ENCODE results near the gene LRRC55.

LRRC55 gene

GRCh38 chr11:57191311-57192219, 9.8 kb downstream of the LRRC55 start:
- Histone ChIP-seq H3K4me1 (ENCODE audit: control insufficient read depth in 1 of 2, insufficient read depth in 2 of 2, low read length in 2 of 2) (no peaks in the 10 kb centered on the region), H2AFZ (ENCODE audit: insufficient read depth, low read length, poor library complexity) (no peak overlapping the region), H3K9ac (ENCODE audit: low read length) (peak overlapping the region; percentile 60), H4K8ac (ENCODE audit: low read depth, low read length) (no peak overlapping the region), H3K4me3 (ENCODE audit: low read depth, low read length) (no peak overlapping the region), H3K4me2 (ENCODE audit: low read length) (no peak overlapping the region), H3K79me2 (ENCODE audit: control insufficient read depth, insufficient read depth, low read length, poor library complexity) (no peaks in the 10 kb centered on the region), H4K91ac (ENCODE audit: low read depth, low read length) (no peak overlapping the region), H3K4ac (ENCODE audit: low read depth, low read length) (no peak overlapping the region), H3K36me3 (ENCODE audit: control insufficient read depth in 1 of 2, insufficient read depth in 2 of 2, low read length in 2 of 2) (no peaks in the 10 kb centered on the region), H2BK120ac (ENCODE audit: insufficient read depth, low read length, poor library complexity) (no peak overlapping the region), H3K18ac (ENCODE audit: low read length) (no peak overlapping the region), H2BK12ac (ENCODE audit: low read length) (no peak overlapping the region), H2BK5ac (ENCODE audit: low read depth, low read length, poor library complexity) (no peak overlapping the region), H3K23ac (ENCODE audit: low read length) (no peak overlapping the region), H4K12ac (ENCODE audit: low read depth, low read length) (no peak overlapping the region), H3K14ac (ENCODE audit: low read length) (no peak overlapping the region), H3K27ac (ENCODE audit: low read depth, low read length) (no peak overlapping the region), H3K9me3 (ENCODE audit: insufficient read depth, low read depth, low read length) (no peaks in the 10 kb centered on the region), H3K79me1 (ENCODE audit: low read length) (no peaks in the 10 kb centered on the region), H2AK5ac (ENCODE audit: low read length) (no peak overlapping the region), H3K27me3 (ENCODE audit: insufficient read depth, low read length) (no peaks in the 10 kb centered on the region)
- DNase-seq: no peak
- WGBS (ENCODE audit: extremely low coverage, insufficient coverage, insufficient read length): no CpG with 5 or more reads among the region's 9 CpGs

GRCh38 chr11:57192316-57192715, 10.6 kb downstream of the LRRC55 start:
- Histone ChIP-seq H4K91ac (ENCODE audit: low read depth, low read length) (no peak overlapping the region), H2BK120ac (ENCODE audit: insufficient read depth, low read length, poor library complexity) (no peak overlapping the region), H4K12ac (ENCODE audit: low read depth, low read length) (no peak overlapping the region), H2AK5ac (ENCODE audit: low read length) (no peak overlapping the region), H2BK5ac (ENCODE audit: low read depth, low read length, poor library complexity) (no peak overlapping the region), H3K27ac (ENCODE audit: low read depth, low read length) (no peak overlapping the region), H4K8ac (ENCODE audit: low read depth, low read length) (no peak overlapping the region), H3K14ac (ENCODE audit: low read length) (no peak overlapping the region), H3K79me2 (ENCODE audit: control insufficient read depth, insufficient read depth, low read length, poor library complexity) (no peaks in the 10 kb centered on the region), H3K27me3 (ENCODE audit: insufficient read depth, low read length) (no peaks in the 10 kb centered on the region), H3K79me1 (ENCODE audit: low read length) (no peaks in the 10 kb centered on the region), H3K4me2 (ENCODE audit: low read length) (no peak overlapping the region), H3K23ac (ENCODE audit: low read length) (no peak overlapping the region), H2AFZ (ENCODE audit: insufficient read depth, low read length, poor library complexity) (no peak overlapping the region), H3K4me1 (ENCODE audit: control insufficient read depth in 1 of 2, insufficient read depth in 2 of 2, low read length in 2 of 2) (no peaks in the 10 kb centered on the region), H3K4ac (ENCODE audit: low read depth, low read length) (no peak overlapping the region), H2BK12ac (ENCODE audit: low read length) (no peak overlapping the region), H3K36me3 (ENCODE audit: control insufficient read depth in 1 of 2, insufficient read depth in 2 of 2, low read length in 2 of 2) (no peaks in the 10 kb centered on the region), H3K18ac (ENCODE audit: low read length) (no peak overlapping the region), H3K9ac (ENCODE audit: low read length) (no peak overlapping the region), H3K9me3 (ENCODE audit: insufficient read depth, low read depth, low read length) (no peaks in the 10 kb centered on the region), H3K4me3 (ENCODE audit: low read depth, low read length) (no peak overlapping the region)
- WGBS (ENCODE audit: extremely low coverage, insufficient coverage, insufficient read length): no CpG with 5 or more reads among the region's 1 CpG
- no peak for DNase-seq

- H3K36me3 ChIP-seq (ENCODE audit: control insufficient read depth in 1 of 2, insufficient read depth in 2 of 2, low read length in 2 of 2): no peaks in the 10 kb centered on the region
- no peak overlapping the region for H3K14ac ChIP-seq (ENCODE audit: low read length)
- no peak overlapping the region for H2BK120ac ChIP-seq (ENCODE audit: insufficient read depth, low read length, poor library complexity)
- no peaks in the 10 kb centered on the region for H3K9me3 ChIP-seq (ENCODE audit: insufficient read depth, low read depth, low read length)
- H4K8ac ChIP-seq (ENCODE audit: low read depth, low read length): no peak overlapping the region
- H2AK5ac ChIP-seq (ENCODE audit: low read length): no peak overlapping the region
- no peak overlapping the region for H2BK12ac ChIP-seq (ENCODE audit: low read length)
- no peak overlapping the region for H2BK5ac ChIP-seq (ENCODE audit: low read depth, low read length, poor library complexity)
- no peak for DNase-seq
- H3K27me3 ChIP-seq (ENCODE audit: insufficient read depth, low read length): no peaks in the 10 kb centered on the region
- H3K9ac ChIP-seq (ENCODE audit: low read length): no peak overlapping the region
- no peak overlapping the region for H3K4ac ChIP-seq (ENCODE audit: low read depth, low read length)
- no peak overlapping the region for H3K4me3 ChIP-seq (ENCODE audit: low read depth, low read length)
- H3K79me2 ChIP-seq (ENCODE audit: control insufficient read depth, insufficient read depth, low read length, poor library complexity): no peaks in the 10 kb centered on the region
- H3K27ac ChIP-seq (ENCODE audit: low read depth, low read length): no peak overlapping the region
- no peak overlapping the region for H2AFZ ChIP-seq (ENCODE audit: insufficient read depth, low read length, poor library complexity)
- no peak overlapping the region for H4K12ac ChIP-seq (ENCODE audit: low read depth, low read length)
- WGBS (ENCODE audit: extremely low coverage, insufficient coverage, insufficient read length): no CpG with 5 or more reads among the region's 6 CpGs
- no peak overlapping the region for H3K23ac ChIP-seq (ENCODE audit: low read length)
- no peaks in the 10 kb centered on the region for H3K79me1 ChIP-seq (ENCODE audit: low read length)
- no peak overlapping the region for H3K18ac ChIP-seq (ENCODE audit: low read length)
- no peak overlapping the region for H4K91ac ChIP-seq (ENCODE audit: low read depth, low read length)
- no peaks in the 10 kb centered on the region for H3K4me1 ChIP-seq (ENCODE audit: control insufficient read depth in 1 of 2, insufficient read depth in 2 of 2, low read length in 2 of 2)
- no peak overlapping the region for H3K4me2 ChIP-seq (ENCODE audit: low read length)
Observed at GRCh38 chr11:57196596-57196995, 14.8 kb downstream of the LRRC55 start.

GRCh38 chr11:57197762-57198161, 16.0 kb downstream of the LRRC55 start:
- no peak overlapping the region for H3K4me3 ChIP-seq (ENCODE audit: low read depth, low read length)
- H3K4ac ChIP-seq (ENCODE audit: low read depth, low read length): no peak overlapping the region
- no peak overlapping the region for H2BK5ac ChIP-seq (ENCODE audit: low read depth, low read length, poor library complexity)
- no peak overlapping the region for H2AK5ac ChIP-seq (ENCODE audit: low read length)
- no peak overlapping the region for H3K27ac ChIP-seq (ENCODE audit: low read depth, low read length)
- H2BK12ac ChIP-seq (ENCODE audit: low read length): no peak overlapping the region
- H3K14ac ChIP-seq (ENCODE audit: low read length): no peak overlapping the region
- H2BK120ac ChIP-seq (ENCODE audit: insufficient read depth, low read length, poor library complexity): no peak overlapping the region
- no peak overlapping the region for H3K18ac ChIP-seq (ENCODE audit: low read length)
- no peaks in the 10 kb centered on the region for H3K36me3 ChIP-seq (ENCODE audit: control insufficient read depth in 1 of 2, insufficient read depth in 2 of 2, low read length in 2 of 2)
- H3K4me1 ChIP-seq (ENCODE audit: control insufficient read depth in 1 of 2, insufficient read depth in 2 of 2, low read length in 2 of 2): no peaks in the 10 kb centered on the region
- no CpG with 5 or more reads among the region's 2 CpGs for WGBS (ENCODE audit: extremely low coverage, insufficient coverage, insufficient read length)
- H4K91ac ChIP-seq (ENCODE audit: low read depth, low read length): no peak overlapping the region
- no peaks in the 10 kb centered on the region for H3K79me1 ChIP-seq (ENCODE audit: low read length)
- no peak overlapping the region for H4K12ac ChIP-seq (ENCODE audit: low read depth, low read length)
- no peak overlapping the region for H2AFZ ChIP-seq (ENCODE audit: insufficient read depth, low read length, poor library complexity)
- H3K9me3 ChIP-seq (ENCODE audit: insufficient read depth, low read depth, low read length): no peaks in the 10 kb centered on the region
- H3K9ac ChIP-seq (ENCODE audit: low read length): no peak overlapping the region
- H4K8ac ChIP-seq (ENCODE audit: low read depth, low read length): no peak overlapping the region
- H3K23ac ChIP-seq (ENCODE audit: low read length): no peak overlapping the region
- no peak overlapping the region for H3K4me2 ChIP-seq (ENCODE audit: low read length)
- H3K79me2 ChIP-seq (ENCODE audit: control insufficient read depth, insufficient read depth, low read length, poor library complexity): no peaks in the 10 kb centered on the region
- no peak for DNase-seq
- no peaks in the 10 kb centered on the region for H3K27me3 ChIP-seq (ENCODE audit: insufficient read depth, low read length)
